ENCODE measurements around the gene NAGS. TPM values are rescaled to one million over a fixed set of nuclear protein-coding genes. Genes with fewer than 3 reads are reported as not detected.

NAGS gene
- total and polyA plus RNA-seq, 3 experiments from 2014 or later: 0.60 to 1.0 (median 0.74) TPM

DNA sequence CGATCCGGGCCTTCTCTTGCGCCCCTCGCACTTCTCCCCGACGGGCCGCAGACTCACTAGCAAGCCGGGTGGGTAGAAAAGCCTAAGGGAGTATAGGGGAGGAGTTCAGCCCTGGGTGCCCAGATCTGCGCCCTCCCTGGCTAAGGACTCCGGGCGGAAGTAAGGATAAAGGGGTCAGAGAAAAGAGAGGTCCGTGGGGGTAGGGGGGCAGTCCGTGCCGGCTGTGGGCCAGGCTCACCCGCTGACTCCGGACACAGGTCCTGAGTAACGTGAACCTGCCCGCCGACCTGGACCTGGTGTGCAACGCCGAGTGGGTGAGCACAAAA lies 1.8 kb downstream of the NAGS start:
- ChIA-PET POLR2A (interaction anchor here (0.6 to 1.2 kb wide), 2 partner anchors 9 to 179 kb away, joined by 4 to 6 read pairs; partner anchors contain the start of gene TMEM101), CTCF (interaction anchor here (1.8 kb wide), 1 partner anchor 8 kb away, joined by 3 read pairs; no protein-coding TSS in a partner anchor)
- H3K4me3 ChIP-seq (ENCODE audit: low read length): peak overlapping the region; percentile 90
- no peaks in the 10 kb centered on the region for H3K27me3 ChIP-seq (ENCODE audit: insufficient read depth, low read length, poor library complexity, severe bottlenecking)
- H3K4me1 ChIP-seq (ENCODE audit: insufficient read depth, low read length): peaks cover 28% of the 10 kb centered on the region
- peaks cover 0 to 15% (median 6%) of the 10 kb centered on the region in 3 donors for H3K36me3 Mint-ChIP-seq
- H3K27ac ChIP-seq (ENCODE audit: low read depth, low read length): peak overlapping the region; percentile 16
- peak in 2 of 5 donors; percentile 28 to 29 for DNase-seq
- peak overlapping the region; percentile 88 to 97 (median 91) for H3K4me3 Mint-ChIP-seq
- H3K9me3 ChIP-seq (ENCODE audit: low read length): no peaks in the 10 kb centered on the region
- peaks cover 4 to 8% of the 10 kb centered on the region in 2 donors for H3K27me3 Mint-ChIP-seq
- H3K4me1 Mint-ChIP-seq: peaks cover 19 to 33% (median 20%) of the 10 kb centered on the region in 3 donors
- H3K36me3 ChIP-seq (ENCODE audit: insufficient read depth, low read length): no peaks in the 10 kb centered on the region
- H3K9me3 Mint-ChIP-seq: no peaks in the 10 kb centered on the region
- peak overlapping the region in 6 of 8 donors; percentile 0 to 88 (median 72) for H3K27ac Mint-ChIP-seq

- H3K27ac ChIP-seq (ENCODE audit: low read depth, low read length): peak overlapping the region; percentile 16
- peaks cover 28% of the 10 kb centered on the region for H3K4me1 ChIP-seq (ENCODE audit: insufficient read depth, low read length)
- peaks cover 4 to 8% of the 10 kb centered on the region in 2 donors for H3K27me3 Mint-ChIP-seq
- peak; percentile 84 to 99 (median 98) for DNase-seq
- POLR2A ChIA-PET: interaction anchor here (0.5 to 1.2 kb wide), 4 partner anchors 8 to 178 kb away, joined by 3 to 8 read pairs (median 5); partner anchors contain the start of gene TMEM101
- no peaks in the 10 kb centered on the region for H3K36me3 ChIP-seq (ENCODE audit: insufficient read depth, low read length)
- H3K9me3 ChIP-seq (ENCODE audit: low read length): no peaks in the 10 kb centered on the region
- peak overlapping the region; percentile 72 to 95 (median 84) for H3K27ac Mint-ChIP-seq
- no peaks in the 10 kb centered on the region for H3K9me3 Mint-ChIP-seq
- H3K4me1 Mint-ChIP-seq: peaks cover 19 to 33% (median 20%) of the 10 kb centered on the region in 3 donors
- CTCF ChIA-PET: interaction anchor here (1.8 kb wide), 1 partner anchor 9 kb away, joined by 3 read pairs; no protein-coding TSS in a partner anchor
- H3K36me3 Mint-ChIP-seq: peaks cover 4 to 20% (median 10%) of the 10 kb centered on the region in 3 donors
- H3K4me3 Mint-ChIP-seq: peak overlapping the region; percentile 88 to 97 (median 91)
- peak overlapping the region; percentile 90 for H3K4me3 ChIP-seq (ENCODE audit: low read length)
- H3K27me3 ChIP-seq (ENCODE audit: insufficient read depth, low read length, poor library complexity, severe bottlenecking): no peaks in the 10 kb centered on the region
Observed at GRCh38 chr17:44006598-44007345, 2.4 kb downstream of the NAGS start.

- DNase-seq: no peak
- H3K36me3 ChIP-seq (ENCODE audit: insufficient read depth, low read length): no peaks in the 10 kb centered on the region
- no peaks in the 10 kb centered on the region for H3K9me3 ChIP-seq (ENCODE audit: low read length)
- peaks cover 28% of the 10 kb centered on the region for H3K4me1 ChIP-seq (ENCODE audit: insufficient read depth, low read length)
- Mint-ChIP-seq H3K4me3 (peak overlapping the region; percentile 88 to 97 (median 91)), H3K36me3 (peaks cover 4 to 23% (median 10%) of the 10 kb centered on the region in 3 donors), H3K9me3 (no peaks in the 10 kb centered on the region), H3K4me1 (peaks cover 19 to 33% (median 20%) of the 10 kb centered on the region in 3 donors), H3K27me3 (peaks cover 4 to 8% of the 10 kb centered on the region in 2 donors), H3K27ac (peak overlapping the region in 7 of 8 donors; percentile 73 to 95 (median 84))
- ChIA-PET CTCF (interaction anchor here (1.5 to 1.8 kb wide), 2 partner anchors 10 to 108 kb away, joined by 3 read pairs; no protein-coding TSS in a partner anchor), POLR2A (interaction anchor here (0.5 kb wide), 1 partner anchor 12 kb away, joined by 8 read pairs; no protein-coding TSS in a partner anchor)
- peak overlapping the region; percentile 90 for H3K4me3 ChIP-seq (ENCODE audit: low read length)
- no peak overlapping the region for H3K27ac ChIP-seq (ENCODE audit: low read depth, low read length)
- H3K27me3 ChIP-seq (ENCODE audit: insufficient read depth, low read length, poor library complexity, severe bottlenecking): no peaks in the 10 kb centered on the region
Observed at GRCh38 chr17:44007346-44008204, 3.2 kb downstream of the NAGS start.

- no peaks in the 10 kb centered on the region for H3K36me3 ChIP-seq (ENCODE audit: insufficient read depth, low read length)
- H3K27me3 ChIP-seq (ENCODE audit: insufficient read depth, low read length, poor library complexity, severe bottlenecking): no peaks in the 10 kb centered on the region
- no peak overlapping the region for H3K27ac ChIP-seq (ENCODE audit: low read depth, low read length)
- Mint-ChIP-seq H3K4me3 (peak overlapping the region; percentile 66 to 92 (median 88)), H3K4me1 (peaks cover 19 to 37% (median 23%) of the 10 kb centered on the region in 3 donors), H3K27ac (peak overlapping the region in 5 of 8 donors; percentile 42 to 79 (median 79)), H3K27me3 (peaks cover 4 to 8% of the 10 kb centered on the region in 2 donors), H3K9me3 (no peaks in the 10 kb centered on the region), H3K36me3 (peaks cover 4 to 23% (median 10%) of the 10 kb centered on the region in 3 donors)
- no peak for DNase-seq
- no peaks in the 10 kb centered on the region for H3K9me3 ChIP-seq (ENCODE audit: low read length)
- ChIA-PET POLR2A (no interaction called here), CTCF (interaction anchor here (0.8 to 1.5 kb wide), 2 partner anchors 58 to 107 kb away, joined by 3 read pairs; no protein-coding TSS in a partner anchor)
- peaks cover 28% of the 10 kb centered on the region for H3K4me1 ChIP-seq (ENCODE audit: insufficient read depth, low read length)
- H3K4me3 ChIP-seq (ENCODE audit: low read length): peak overlapping the region; percentile 90
Observed at GRCh38 chr17:44008205-44008909, 3.9 kb downstream of the NAGS start.

- CTCF ChIA-PET: interaction anchor here (0.6 to 1.7 kb wide), 3 partner anchors 67 to 214 kb away, joined by 3 to 4 read pairs (median 3); no protein-coding TSS in a partner anchor
- H3K36me3 Mint-ChIP-seq: peaks cover 7 to 28% (median 10%) of the 10 kb centered on the region in 3 donors
- no peaks in the 10 kb centered on the region for H3K27me3 ChIP-seq (ENCODE audit: insufficient read depth, low read length, poor library complexity, severe bottlenecking)
- no peak for DNase-seq
- POLR2A ChIA-PET: no interaction called here
- no peak overlapping the region for H3K27ac ChIP-seq (ENCODE audit: low read depth, low read length)
- peaks cover 2 to 3% of the 10 kb centered on the region in 2 donors for H3K27me3 Mint-ChIP-seq
- H3K36me3 ChIP-seq (ENCODE audit: insufficient read depth, low read length): no peaks in the 10 kb centered on the region
- H3K4me1 Mint-ChIP-seq: peaks cover 23 to 44% (median 34%) of the 10 kb centered on the region in 3 donors
- H3K9me3 ChIP-seq (ENCODE audit: low read length): no peaks in the 10 kb centered on the region
- peak overlapping the region in 3 of 8 donors; percentile 35 to 46 (median 38) for H3K27ac Mint-ChIP-seq
- no peaks in the 10 kb centered on the region for H3K9me3 Mint-ChIP-seq
- H3K4me3 Mint-ChIP-seq: peak overlapping the region in 2 of 7 donors; percentile 37 to 38
- H3K4me1 ChIP-seq (ENCODE audit: insufficient read depth, low read length): peaks cover 33% of the 10 kb centered on the region
- no peak overlapping the region for H3K4me3 ChIP-seq (ENCODE audit: low read length)
Observed at GRCh38 chr17:44010966-44011647, 6.7 kb downstream of the NAGS start.

DNA sequence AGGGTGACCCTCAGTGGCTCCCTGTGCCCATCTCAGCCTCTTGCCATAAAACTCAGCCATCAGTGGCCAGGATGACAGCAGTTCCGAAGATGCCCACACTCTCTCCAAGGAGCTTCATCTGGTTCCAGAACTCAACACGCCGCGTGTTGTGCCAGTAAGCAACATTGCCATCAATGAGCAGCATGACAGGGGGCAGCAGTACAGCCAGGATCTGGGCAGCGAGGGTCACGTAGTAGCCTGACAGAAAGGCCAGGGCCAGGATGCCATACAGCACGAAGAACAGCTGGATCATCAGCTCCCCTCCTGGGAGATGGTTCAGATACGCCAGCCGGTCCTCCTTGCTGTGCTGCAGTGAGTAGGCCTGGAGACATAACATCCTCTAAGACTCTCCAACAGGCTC lies 7.5 kb downstream of the NAGS start:
- H3K27me3 ChIP-seq (ENCODE audit: insufficient read depth, low read length, poor library complexity, severe bottlenecking): no peaks in the 10 kb centered on the region
- Mint-ChIP-seq H3K27me3 (peaks cover 0 to 3% of the 10 kb centered on the region in 2 donors), H3K36me3 (peaks cover 7 to 25% (median 10%) of the 10 kb centered on the region in 3 donors), H3K27ac (peak overlapping the region in 1 of 8 donors; percentile 46), H3K9me3 (no peaks in the 10 kb centered on the region), H3K4me1 (peaks cover 17 to 36% (median 28%) of the 10 kb centered on the region in 3 donors), H3K4me3 (peak overlapping the region in 2 of 7 donors; percentile 41 to 42)
- CTCF ChIA-PET: no interaction called here
- no peaks in the 10 kb centered on the region for H3K36me3 ChIP-seq (ENCODE audit: insufficient read depth, low read length)
- H3K4me1 ChIP-seq (ENCODE audit: insufficient read depth, low read length): peaks cover 33% of the 10 kb centered on the region
- no peaks in the 10 kb centered on the region for H3K9me3 ChIP-seq (ENCODE audit: low read length)
- POLR2A ChIA-PET: no interaction called here
- DNase-seq: no peak
- H3K27ac ChIP-seq (ENCODE audit: low read depth, low read length): no peak overlapping the region
- no peak overlapping the region for H3K4me3 ChIP-seq (ENCODE audit: low read length)

DNA sequence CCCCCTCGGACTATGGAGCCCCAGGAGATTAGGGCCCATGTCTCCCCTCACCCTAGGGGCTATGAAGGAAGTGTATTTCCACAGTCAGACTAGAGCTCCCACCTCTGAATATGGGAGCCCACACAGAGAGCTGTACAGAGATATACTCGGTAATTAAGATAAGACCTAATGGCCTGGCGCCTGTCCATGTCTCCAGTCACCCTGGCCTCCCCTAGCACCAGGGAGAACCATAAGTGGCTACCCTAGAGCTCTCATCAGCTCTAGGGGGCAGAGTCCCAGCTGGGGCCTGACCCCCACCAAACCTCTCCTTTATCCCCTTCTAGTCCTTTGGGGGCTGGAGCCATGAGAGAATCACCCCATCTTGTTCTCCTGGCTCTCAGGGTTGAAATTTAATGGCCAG lies 8.0 kb downstream of the NAGS start:
- peak overlapping the region in 1 of 7 donors; percentile 42 for H3K4me3 Mint-ChIP-seq
- Histone ChIP-seq H3K4me3 (ENCODE audit: low read length) (no peak overlapping the region), H3K36me3 (ENCODE audit: insufficient read depth, low read length) (no peaks in the 10 kb centered on the region), H3K27ac (ENCODE audit: low read depth, low read length) (no peak overlapping the region), H3K4me1 (ENCODE audit: insufficient read depth, low read length) (peaks cover 28% of the 10 kb centered on the region), H3K9me3 (ENCODE audit: low read length) (no peaks in the 10 kb centered on the region), H3K27me3 (ENCODE audit: insufficient read depth, low read length, poor library complexity, severe bottlenecking) (no peaks in the 10 kb centered on the region)
- DNase-seq: no peak
- no peaks in the 10 kb centered on the region for H3K9me3 Mint-ChIP-seq
- CTCF ChIA-PET: no interaction called here
- no peak overlapping the region for H3K27ac Mint-ChIP-seq
- peaks cover 14 to 32% (median 25%) of the 10 kb centered on the region in 3 donors for H3K4me1 Mint-ChIP-seq
- H3K27me3 Mint-ChIP-seq: peaks cover 0 to 3% of the 10 kb centered on the region in 2 donors
- H3K36me3 Mint-ChIP-seq: peaks cover 7 to 24% (median 10%) of the 10 kb centered on the region in 3 donors
- POLR2A ChIA-PET: no interaction called here

Data from CD8-positive, alpha-beta memory T cell (primary cell).